OCI-LY1 (cell line): ENCODE results near the gene SOBP.

Experiments used
- H2AFZ ChIP-seq: fragments of 200-600 bp; sonication (generic), shearing (Covaris generic); 2 replicates; pipeline ENCODE4 v1.6.0; 2014; ENCODE audit warnings: antibody characterized with exemption, mild to moderate bottlenecking, low read length
- H3F3A ChIP-seq: fragments of 200-600 bp; sonication (generic), shearing (Covaris generic); 2 replicates; pipeline ENCODE4 v1.6.0; 2014; ENCODE audit warnings: mild to moderate bottlenecking, antibody characterized with exemption, low read length, moderate library complexity; ENCODE audit not compliant: insufficient read depth
- H3K27ac ChIP-seq: fragments of 200-600 bp; sonication (generic); 2 replicates; pipeline ENCODE4 v1.5.1; 2014; ENCODE audit warnings: low read length, mixed run types, mild to moderate bottlenecking, low read depth; ENCODE audit not compliant: poor library complexity, severe bottlenecking
- H3K27me3 ChIP-seq: fragments of 200-600 bp; sonication (generic); 2 replicates; pipeline ENCODE4 v1.6.0; 2014; ENCODE audit warnings: antibody characterized with exemption, mild to moderate bottlenecking, low read length, moderate library complexity; ENCODE audit not compliant: insufficient read depth
- H3K36me3 ChIP-seq: fragments of 200-600 bp; sonication (generic); 2 replicates; pipeline ENCODE4 v1.6.1; 2014; ENCODE audit warnings: mild to moderate bottlenecking, antibody characterized with exemption, low read length, moderate library complexity, mixed read lengths; ENCODE audit not compliant: insufficient read depth
- H3K4me1 ChIP-seq: fragments of 200-600 bp; sonication (generic); 2 replicates; pipeline ENCODE4 v1.5.1; 2014; ENCODE audit warnings: mild to moderate bottlenecking, low read length, moderate library complexity; ENCODE audit not compliant: insufficient read depth, severe bottlenecking
- H3K4me2 ChIP-seq: fragments of 200-600 bp; sonication (generic), shearing (Covaris generic); 2 replicates; pipeline ENCODE4 v1.6.1; 2014; ENCODE audit warnings: low read length
- H3K4me3 ChIP-seq: fragments of 200-600 bp; sonication (generic); 2 replicates; pipeline ENCODE4 v1.5.1; 2014; ENCODE audit warnings: low read length, low read depth, mild to moderate bottlenecking, mixed read lengths; ENCODE audit not compliant: poor library complexity, severe bottlenecking
- H3K79me2 ChIP-seq: fragments of 200-600 bp; shearing (Covaris generic); 2 replicates; pipeline ENCODE4 v1.6.1; 2016; ENCODE audit warnings: mixed run types, low read length, mixed read lengths; ENCODE audit not compliant: insufficient read depth
- H3K9ac ChIP-seq: fragments of 200-600 bp; sonication (generic), shearing (Covaris generic); 2 replicates; pipeline ENCODE4 v1.6.1; 2014; ENCODE audit warnings: mild to moderate bottlenecking, low read length, mixed read lengths
- H3K9me2 ChIP-seq: fragments of 200-600 bp; sonication (generic), shearing (Covaris generic); 2 replicates; pipeline ENCODE4 v1.6.1; 2014; ENCODE audit warnings: low read depth, mild to moderate bottlenecking, low read length, mixed read lengths
- H3K9me3 ChIP-seq: fragments of 200-600 bp; shearing (Covaris generic); 2 replicates; pipeline ENCODE4 v1.6.1; 2014; ENCODE audit warnings: low read length, mixed read lengths
- H4K20me1 ChIP-seq: fragments of 200-600 bp; sonication (generic), shearing (Covaris generic); 2 replicates; pipeline ENCODE4 v1.6.0; 2016; ENCODE audit warnings: mild to moderate bottlenecking, low read length; ENCODE audit not compliant: insufficient read depth
- CTCF ChIP-seq: fragments of 200-600 bp; sonication (generic), shearing (Covaris generic); IDR thresholded peaks from 2 replicates; pipeline ENCODE4 v1.5.1; 2017; ENCODE audit warnings: mild to moderate bottlenecking, antibody characterized with exemption, low read length, moderate library complexity, mixed read lengths
- EZH2 ChIP-seq: fragments of 200-600 bp; sonication (generic), shearing (Covaris generic); IDR thresholded peaks from 2 replicates; pipeline ENCODE4 v1.8.0; 2017; ENCODE audit warnings: borderline replicate concordance, mixed run types, mild to moderate bottlenecking, antibody characterized with exemption, low read length, moderate library complexity, mixed read lengths

The SOBP gene

GRCh38 chr6:107613651-107614379 lies 123.9 kb downstream of the SOBP start:
- Histone ChIP-seq H4K20me1 (no peaks in the 10 kb centered on the region), H3K27ac (peak overlapping the region; percentile 2), H3K9ac (no peak overlapping the region), H3K79me2 (no peaks in the 10 kb centered on the region), H3F3A (0 out of 2 replicates have a peak, but pooled peaks cover 6% of the 10 kb centered on the region), H3K4me1 (peaks cover 52% of the 10 kb centered on the region), H3K4me2 (no peak overlapping the region), H3K36me3 (peaks cover 31% of the 10 kb centered on the region; the same call in 1 of the 2 replicates), H3K27me3 (no peaks in the 10 kb centered on the region), H2AFZ (no peak overlapping the region), H3K4me3 (no peak overlapping the region), H3K9me2 (no peaks in the 10 kb centered on the region), H3K9me3 (no peaks in the 10 kb centered on the region)
- TF ChIP-seq CTCF (no peak), EZH2 (no peak)

DNA sequence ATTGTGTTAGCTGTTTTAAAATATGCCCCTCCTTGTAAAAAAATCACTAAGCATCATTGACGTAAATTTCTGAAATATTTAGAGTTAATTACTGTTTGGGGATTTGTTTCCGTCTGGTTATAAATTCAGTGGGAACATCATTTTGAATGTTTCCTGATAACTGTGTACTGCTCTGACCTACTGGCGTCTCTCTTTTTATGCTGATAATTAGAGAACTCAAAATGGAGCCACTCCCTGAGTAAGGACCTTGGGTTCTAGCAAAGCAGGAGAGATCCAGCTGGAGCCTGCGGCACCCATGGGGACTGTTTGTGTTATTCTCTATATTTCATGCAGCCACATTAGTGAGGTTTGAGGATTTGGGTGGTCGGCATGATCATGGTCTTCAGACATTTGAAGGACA lies 124.9 kb downstream of the SOBP start:
- no peak overlapping the region for H3K4me3 ChIP-seq
- TF ChIP-seq EZH2, result no peak
- no peak for TF ChIP-seq CTCF
- H2AFZ ChIP-seq, result no peak overlapping the region
- H3K79me2 ChIP-seq, result no peaks in the 10 kb centered on the region
- no peaks in the 10 kb centered on the region for H3K9me3 ChIP-seq
- no peak overlapping the region; the same call in 1 of the 2 replicates for H3K9ac ChIP-seq
- H3K4me2 ChIP-seq, result peak overlapping the region; percentile 40; the same call in 1 of the 2 replicates
- peaks cover 62% of the 10 kb centered on the region for H3K4me1 ChIP-seq
- H3K27me3 ChIP-seq, result no peaks in the 10 kb centered on the region
- H4K20me1 ChIP-seq, result no peaks in the 10 kb centered on the region
- H3F3A ChIP-seq, result 0 out of 2 replicates have a peak, but pooled peaks cover 6% of the 10 kb centered on the region
- peak overlapping the region; percentile 74 for H3K27ac ChIP-seq
- H3K36me3 ChIP-seq, result peaks cover 23% of the 10 kb centered on the region; the same call in 1 of the 2 replicates
- H3K9me2 ChIP-seq, result no peaks in the 10 kb centered on the region

DNA sequence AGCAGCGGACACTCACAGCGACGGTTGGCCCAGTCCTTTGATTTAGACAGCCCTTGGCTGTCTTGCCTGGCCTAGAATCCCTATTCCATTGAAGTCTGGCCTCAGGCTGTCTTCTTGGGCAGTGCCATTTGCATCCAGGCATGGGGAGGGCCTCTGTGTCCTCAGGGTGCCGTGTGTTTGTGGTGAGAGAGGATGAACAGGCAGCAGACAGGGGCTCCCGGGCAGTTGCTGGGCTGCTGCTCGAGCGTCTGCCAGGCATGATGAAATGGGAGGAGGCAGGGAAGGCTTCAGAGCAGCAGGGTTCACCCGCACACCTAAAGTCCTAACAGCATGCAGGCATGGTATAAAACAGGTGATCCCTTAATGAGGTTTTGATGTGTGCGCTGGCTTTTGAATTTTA lies 126.9 kb downstream of the SOBP start:
- Histone ChIP-seq H3K27ac (peak overlapping the region; percentile 96), H3K9me3 (no peaks in the 10 kb centered on the region), H3K4me1 (peaks cover 80% of the 10 kb centered on the region), H3K27me3 (no peaks in the 10 kb centered on the region), H2AFZ (no peak overlapping the region), H3K9ac (peak overlapping the region; percentile 56), H3K79me2 (no peaks in the 10 kb centered on the region), H3K9me2 (no peaks in the 10 kb centered on the region), H3F3A (0 out of 2 replicates have a peak, but pooled peaks cover 6% of the 10 kb centered on the region), H3K4me2 (peak overlapping the region; percentile 70), H3K36me3 (peaks cover 10% of the 10 kb centered on the region; the same call in 1 of the 2 replicates), H3K4me3 (peak overlapping the region; percentile 44), H4K20me1 (no peaks in the 10 kb centered on the region)
- TF ChIP-seq CTCF (0 out of 2 replicates have a peak, but pooled peaks have one; percentile 8), EZH2 (no peak)
